Effector memory CD8-positive, alpha-beta T cell (primary cell): ENCODE measurements around the gene CDC5L.
A peak's percentile ranks its signal among the peaks of the same experiment; 100 is the strongest.

ENCODE experiments used
- ATAC-seq: fragments of 150-1000 bp; cut with Tn5 transposase; replicated peaks from 2 replicates; pipeline ENCODE4 v1.10.0; 2021; ENCODE audit warnings: mild to moderate bottlenecking, moderate library complexity
- DNase-seq, 3 experiments: peaks; one replicate each; pipeline ENCODE4 v3.0.0; 2021
- H3K27ac Mint-ChIP-seq, 2 donors: one replicate each; pipeline ENCODE4 v1.8.0; 2022; ENCODE audit warnings: mild to moderate bottlenecking in 2 of 2, mixed read lengths in 2 of 2, moderate library complexity in 2 of 2
- H3K27me3 Mint-ChIP-seq, 2 donors: one replicate each; pipeline ENCODE4 v1.8.0; 2022; ENCODE audit warnings: mixed read lengths in 2 of 2
- H3K36me3 Mint-ChIP-seq: one replicate; pipeline ENCODE4 v1.8.0; 2022; ENCODE audit warnings: mild to moderate bottlenecking, moderate library complexity, mixed read lengths; ENCODE audit not compliant: insufficient read depth
- H3K4me1 Mint-ChIP-seq, 2 donors: one replicate each; pipeline ENCODE4 v1.8.0; 2022; ENCODE audit warnings: low read depth in 2 of 2, mixed read lengths in 2 of 2
- H3K4me3 Mint-ChIP-seq, 2 donors: one replicate each; pipeline ENCODE4 v1.8.0; 2022; ENCODE audit warnings: mild to moderate bottlenecking in 2 of 2, mixed read lengths in 2 of 2, moderate library complexity in 2 of 2
- H3K9me3 Mint-ChIP-seq, 2 donors: one replicate each; pipeline ENCODE4 v1.8.0; 2022; ENCODE audit warnings: mixed read lengths in 2 of 2

Gene CDC5L

DNA sequence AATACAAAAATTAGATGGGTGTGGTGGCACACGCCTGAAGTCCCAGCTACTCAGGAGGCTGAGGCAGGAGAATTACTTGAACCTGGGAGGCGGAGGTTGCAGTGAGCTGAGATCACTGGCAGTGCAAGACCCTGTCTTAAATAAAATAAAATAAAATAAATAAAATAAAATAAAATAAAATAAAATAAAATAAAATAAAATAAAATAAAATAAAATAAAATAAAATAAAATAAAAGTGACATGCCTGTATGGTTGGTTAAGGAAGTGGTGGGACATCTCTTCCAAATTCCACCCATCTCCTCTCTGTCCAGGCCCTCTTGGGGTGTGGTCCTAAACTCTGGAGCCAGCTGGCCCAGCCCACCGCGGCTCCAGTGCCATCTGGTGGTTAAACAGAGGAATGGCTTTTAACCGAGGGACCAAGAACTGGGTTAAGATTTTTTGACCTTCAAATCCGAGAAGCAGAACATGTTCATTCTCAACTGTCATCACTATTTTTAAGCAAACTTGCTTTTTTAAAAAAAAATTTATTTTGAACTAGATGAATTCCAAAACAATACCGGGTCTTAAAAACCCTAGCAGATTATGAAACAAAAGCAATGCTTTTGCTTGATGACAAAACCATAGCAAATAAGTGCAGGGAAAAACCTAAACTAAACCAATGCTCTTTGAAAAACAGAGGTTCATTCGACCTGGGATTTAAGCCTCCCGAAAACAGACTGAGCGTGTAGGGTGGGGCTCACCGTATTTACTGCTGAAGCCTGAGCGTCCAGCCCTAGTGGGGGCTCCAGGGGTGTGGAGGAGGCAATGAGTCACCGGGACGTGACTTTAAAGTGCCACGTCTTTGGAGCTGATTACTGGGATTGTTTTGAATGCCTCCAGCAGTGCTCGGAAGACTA lies 68.8 kb downstream of the CDC5L start:
- H3K27me3 Mint-ChIP-seq, result peaks cover 6 to 32% of the 10 kb centered on the region in 2 donors
- ATAC-seq (peak; percentile 72), DNase-seq (peak; percentile 15 to 29 (median 24))
- H3K4me3 Mint-ChIP-seq, result no peak overlapping the region
- peaks cover 13% of the 10 kb centered on the region for H3K36me3 Mint-ChIP-seq
- H3K4me1 Mint-ChIP-seq, result no peaks in the 10 kb centered on the region
- no peaks in the 10 kb centered on the region for H3K9me3 Mint-ChIP-seq
- no peak overlapping the region for H3K27ac Mint-ChIP-seq

DNA sequence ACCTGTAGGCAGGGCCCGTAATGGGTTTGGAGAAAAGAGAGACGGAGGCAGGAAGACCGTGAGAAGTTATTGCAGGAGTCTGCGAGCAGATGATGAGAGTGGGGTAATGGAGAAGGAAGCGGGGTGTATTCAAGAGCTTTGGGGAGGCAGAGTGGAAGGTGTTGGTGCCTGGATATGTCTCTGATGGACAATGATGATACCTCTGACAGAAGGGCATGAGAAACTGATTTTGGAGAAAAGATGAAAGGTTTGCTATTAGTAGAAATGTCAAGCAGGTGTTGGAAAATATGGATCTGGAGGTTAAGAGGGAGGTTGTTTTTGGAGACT lies 69.4 kb downstream of the CDC5L start:
- Mint-ChIP-seq H3K9me3 (no peaks in the 10 kb centered on the region), H3K27ac (no peak overlapping the region), H3K4me3 (no peak overlapping the region), H3K27me3 (peaks cover 6 to 32% of the 10 kb centered on the region in 2 donors), H3K36me3 (peaks cover 10% of the 10 kb centered on the region), H3K4me1 (no peaks in the 10 kb centered on the region)
- DNase-seq (no peak), ATAC-seq (no peak)

DNA sequence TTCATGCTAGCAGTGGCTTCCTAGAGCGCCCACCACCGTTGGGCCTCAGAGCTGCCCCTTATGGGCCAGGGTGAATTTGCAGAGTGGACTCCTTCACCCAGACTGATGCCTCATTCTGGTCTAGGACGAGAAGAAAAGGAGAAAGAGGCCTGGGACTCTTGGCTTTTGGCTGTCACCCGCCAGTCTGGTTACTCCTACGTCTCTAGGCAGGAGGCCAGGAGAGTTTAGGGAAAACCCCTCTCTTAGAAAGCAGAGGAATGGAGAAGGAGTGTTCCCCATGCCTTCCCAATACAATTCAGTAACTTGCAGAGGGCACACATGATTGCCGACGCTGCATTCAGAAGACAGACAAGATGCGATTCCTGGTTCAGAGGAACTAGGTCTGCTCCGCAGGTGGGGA lies 70.1 kb downstream of the CDC5L start:
- no peak for DNase-seq

DNA sequence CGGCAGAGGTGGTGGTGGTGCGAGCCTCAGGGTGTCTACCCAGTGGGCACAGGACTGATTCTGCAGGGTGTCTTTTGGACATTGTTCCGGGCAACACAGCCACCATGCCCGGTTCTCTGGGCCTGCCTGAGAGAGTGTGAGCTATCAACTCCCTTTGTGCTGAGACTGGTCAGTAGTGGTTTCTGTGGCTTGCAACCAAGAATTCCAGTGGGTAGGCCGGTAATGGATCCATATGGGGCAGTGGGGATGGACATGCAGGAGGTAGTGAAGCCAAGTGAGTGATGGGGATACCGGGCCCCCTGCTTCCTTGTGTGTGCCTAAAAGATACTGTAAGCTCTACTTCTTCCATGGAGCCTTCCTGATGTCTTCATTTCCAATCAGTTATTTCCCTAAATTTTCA lies 71.0 kb downstream of the CDC5L start:
- ATAC-seq, result no peak
- Mint-ChIP-seq H3K4me1 (no peaks in the 10 kb centered on the region), H3K9me3 (no peaks in the 10 kb centered on the region), H3K27me3 (peaks cover 6 to 43% of the 10 kb centered on the region in 2 donors), H3K27ac (no peak overlapping the region), H3K36me3 (peaks cover 10% of the 10 kb centered on the region), H3K4me3 (no peak overlapping the region)
- no peak for DNase-seq

More for the DNA sequence above, 70.1 kb downstream of the CDC5L start:
- Mint-ChIP-seq H3K4me1 (no peaks in the 10 kb centered on the region), H3K4me3 (no peak overlapping the region), H3K27me3 (peaks cover 6 to 39% of the 10 kb centered on the region in 2 donors), H3K36me3 (peaks cover 10% of the 10 kb centered on the region), H3K9me3 (no peaks in the 10 kb centered on the region), H3K27ac (no peak overlapping the region)
- ATAC-seq, result no peak

DNA sequence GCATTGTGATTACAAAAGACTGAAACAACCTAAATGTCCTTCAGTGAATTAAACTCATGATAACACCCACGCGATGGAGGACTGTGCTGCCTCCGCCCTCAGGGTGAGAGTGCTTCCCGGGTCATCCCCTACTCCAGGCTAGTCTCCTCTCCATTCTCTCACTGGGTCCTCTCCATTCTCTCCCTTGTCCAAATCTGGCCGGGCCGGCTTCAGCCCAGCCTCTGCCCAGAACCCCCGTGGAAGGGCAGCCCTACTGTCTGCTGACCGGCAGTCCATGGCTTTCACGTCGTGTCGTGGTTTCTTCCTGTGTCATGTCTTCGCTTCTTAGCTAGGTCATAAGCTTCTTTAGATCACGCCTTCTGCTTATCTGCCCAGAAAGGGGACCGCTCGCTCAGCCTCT lies 74.8 kb downstream of the CDC5L start:
- H3K4me3 Mint-ChIP-seq, result no peak overlapping the region
- DNase-seq, result no peak
- peaks cover 6% of the 10 kb centered on the region for H3K36me3 Mint-ChIP-seq
- H3K4me1 Mint-ChIP-seq, result no peaks in the 10 kb centered on the region
- no peak overlapping the region for H3K27ac Mint-ChIP-seq
- peaks cover 11 to 47% of the 10 kb centered on the region in 2 donors for H3K27me3 Mint-ChIP-seq
- H3K9me3 Mint-ChIP-seq, result no peaks in the 10 kb centered on the region
- ATAC-seq, result no peak

DNA sequence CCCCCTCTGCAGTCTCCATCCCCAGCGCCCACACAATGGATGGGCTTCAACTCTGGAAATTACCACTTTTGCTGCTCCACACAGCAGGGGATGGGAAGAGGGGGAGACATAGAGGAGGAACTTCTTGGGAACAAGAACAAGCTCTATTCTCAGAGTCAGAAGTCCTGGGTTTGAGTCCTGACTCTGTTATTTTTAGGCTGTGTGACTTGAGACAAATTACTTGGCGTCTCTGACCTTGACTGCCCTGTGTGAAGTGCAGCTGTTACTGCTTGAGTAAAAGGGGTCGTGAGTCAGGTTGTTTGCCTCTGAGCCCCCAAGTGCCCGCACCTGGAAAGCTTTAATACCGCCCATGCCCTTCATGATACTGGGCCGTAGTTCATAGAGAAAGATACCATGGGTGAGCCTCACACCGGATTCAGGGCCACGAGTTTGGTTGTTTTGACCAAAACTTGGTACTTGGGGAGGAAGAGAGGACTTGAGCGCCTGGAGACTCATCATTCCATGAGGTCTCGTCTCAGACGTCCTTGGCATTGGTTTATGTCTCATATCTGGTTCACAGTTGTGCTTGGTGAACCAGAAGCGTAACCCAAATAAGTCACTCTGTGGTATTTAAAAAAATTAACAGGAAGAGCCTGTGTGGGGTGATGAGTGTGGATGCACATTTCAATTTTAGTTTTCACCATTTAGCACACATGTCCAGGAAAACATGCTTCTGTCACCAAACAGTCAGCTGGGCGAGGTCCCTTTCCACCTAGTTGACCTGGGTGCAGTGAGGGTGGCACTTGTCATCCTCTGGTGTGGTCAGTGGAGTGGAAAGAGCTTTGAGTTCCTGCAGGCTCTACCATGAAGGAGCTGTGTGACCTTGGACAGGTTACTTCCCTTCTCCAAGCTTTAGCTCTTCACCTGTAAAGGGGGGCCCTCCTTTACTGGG lies 75.6 kb downstream of the CDC5L start:
- Mint-ChIP-seq H3K4me1 (no peaks in the 10 kb centered on the region), H3K36me3 (peaks cover 6% of the 10 kb centered on the region), H3K27ac (no peak overlapping the region), H3K27me3 (peaks cover 16 to 40% of the 10 kb centered on the region in 2 donors), H3K9me3 (no peaks in the 10 kb centered on the region), H3K4me3 (no peak overlapping the region)
- DNase-seq (no peak), ATAC-seq (no peak)

DNA sequence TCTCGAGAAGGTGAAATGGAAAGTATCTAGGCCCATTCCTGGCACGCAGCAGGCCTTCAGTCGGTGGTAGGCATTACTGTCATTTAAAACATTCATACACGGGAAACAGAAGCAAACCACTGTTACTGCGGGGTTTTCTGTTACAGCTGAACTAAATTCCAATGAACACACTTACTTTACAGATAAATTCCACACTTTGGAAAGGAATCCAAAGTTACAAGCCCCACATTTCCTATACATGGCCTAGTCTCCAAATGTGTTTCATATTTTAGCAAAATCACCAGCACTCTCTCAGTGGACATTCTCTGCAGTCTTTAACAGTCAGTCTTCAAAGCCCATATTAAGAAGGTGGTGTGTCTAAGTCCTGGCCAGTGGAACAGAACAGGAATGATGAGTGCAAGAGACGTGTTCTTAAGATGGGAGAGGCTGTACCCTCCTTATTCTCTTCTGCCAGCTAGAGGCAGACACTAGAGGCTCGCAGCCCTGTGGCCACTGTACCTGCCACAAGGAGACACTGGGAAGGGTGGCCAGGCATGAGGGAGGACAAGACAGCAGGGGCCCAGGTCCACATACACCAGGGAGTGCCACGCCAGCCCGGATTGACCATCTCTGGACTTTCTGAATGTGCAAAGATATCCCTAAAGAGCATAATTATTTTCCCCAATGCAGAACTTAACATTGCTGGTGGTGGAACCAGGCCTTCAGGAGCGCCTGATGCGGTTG lies 76.4 kb downstream of the CDC5L start:
- H3K36me3 Mint-ChIP-seq, result peaks cover 6% of the 10 kb centered on the region
- H3K27me3 Mint-ChIP-seq, result peaks cover 13 to 31% of the 10 kb centered on the region in 2 donors
- no peak overlapping the region for H3K27ac Mint-ChIP-seq
- no peak overlapping the region for H3K4me3 Mint-ChIP-seq
- ATAC-seq (no peak), DNase-seq (no peak)
- H3K4me1 Mint-ChIP-seq, result no peaks in the 10 kb centered on the region
- no peaks in the 10 kb centered on the region for H3K9me3 Mint-ChIP-seq

DNA sequence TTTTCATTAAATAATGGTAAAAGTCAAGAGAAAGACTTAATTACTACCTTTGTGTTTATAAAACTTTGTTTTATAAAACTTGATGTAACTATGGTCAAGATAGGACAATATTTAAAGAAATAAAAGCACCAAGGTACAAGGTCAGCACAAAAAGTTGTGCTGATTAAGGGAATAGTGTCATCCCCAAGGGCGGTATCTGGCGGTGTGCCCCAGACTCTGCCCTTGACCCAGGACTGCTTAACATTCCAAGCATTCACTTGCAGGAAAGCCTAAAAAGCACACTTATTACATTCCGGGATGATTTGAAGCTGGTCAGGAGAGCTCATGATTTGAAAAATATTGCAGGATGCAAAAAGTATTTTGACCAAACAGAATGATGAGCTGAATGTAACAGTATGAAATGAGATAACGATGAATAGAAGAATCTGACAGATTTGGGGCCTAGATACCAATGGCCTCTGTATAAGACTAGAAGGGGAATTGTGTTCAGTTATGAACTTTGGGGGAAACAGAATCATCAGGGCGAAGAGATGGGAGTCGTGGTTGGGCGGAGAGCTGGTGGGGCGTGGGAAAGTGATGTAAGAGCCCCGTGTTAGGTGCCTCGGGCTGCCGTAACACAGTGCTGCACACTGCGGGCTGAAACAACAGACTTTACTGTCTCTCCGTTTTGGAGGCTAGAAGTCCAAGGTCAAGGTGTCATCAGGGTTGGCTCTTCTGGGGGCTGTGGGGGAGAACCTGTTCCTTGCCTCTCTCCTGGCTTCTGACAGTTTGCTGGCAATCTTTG lies 77.2 kb downstream of the CDC5L start:
- Mint-ChIP-seq H3K36me3 (peaks cover 3% of the 10 kb centered on the region), H3K9me3 (no peaks in the 10 kb centered on the region), H3K27me3 (peaks cover 10 to 23% of the 10 kb centered on the region in 2 donors), H3K4me1 (no peaks in the 10 kb centered on the region), H3K27ac (no peak overlapping the region), H3K4me3 (no peak overlapping the region)
- no peak for DNase-seq
- no peak for ATAC-seq

DNA sequence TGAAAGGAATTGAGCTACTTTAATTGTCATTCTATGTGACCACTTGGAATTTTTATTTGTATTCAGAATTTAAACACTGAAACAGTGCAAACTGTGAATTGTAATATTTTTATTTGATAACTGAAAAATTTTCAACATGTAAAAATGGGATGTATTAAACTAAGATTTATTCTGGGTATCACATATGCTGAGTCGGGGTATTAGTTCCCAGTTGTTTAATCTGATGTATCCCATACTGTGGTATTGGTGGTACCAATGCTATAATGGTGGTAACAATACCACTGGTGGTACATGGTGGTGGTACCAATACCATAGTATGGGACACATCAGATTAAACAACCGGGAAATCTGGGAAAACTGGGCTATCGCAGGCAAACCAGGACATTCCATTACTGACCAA lies 79.4 kb downstream of the CDC5L start:
- no peaks in the 10 kb centered on the region for H3K4me1 Mint-ChIP-seq
- no peak for ATAC-seq
- no peaks in the 10 kb centered on the region for H3K9me3 Mint-ChIP-seq
- peaks cover 3% of the 10 kb centered on the region for H3K36me3 Mint-ChIP-seq
- DNase-seq, result no peak
- H3K4me3 Mint-ChIP-seq, result no peak overlapping the region
- peaks cover 10 to 19% of the 10 kb centered on the region in 2 donors for H3K27me3 Mint-ChIP-seq
- H3K27ac Mint-ChIP-seq, result no peak overlapping the region

DNA sequence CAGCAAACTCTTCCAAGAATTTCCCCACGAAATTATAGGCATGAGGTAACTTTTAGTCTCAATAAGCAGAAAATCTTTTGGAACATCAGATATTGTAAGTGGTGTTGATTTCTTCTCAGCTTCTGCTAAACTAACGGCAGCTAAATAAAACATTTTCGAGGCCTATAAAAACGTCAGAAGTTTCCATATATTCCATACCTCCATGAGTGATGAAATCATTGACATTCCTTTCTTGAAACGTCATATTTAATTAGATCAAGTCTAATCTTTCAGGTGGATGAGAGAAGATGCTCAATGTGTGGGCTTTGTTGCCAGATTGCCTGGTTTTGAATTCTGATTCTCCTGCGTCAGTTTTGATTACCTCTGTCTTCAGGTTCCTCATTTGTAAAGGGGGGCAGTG lies 81.3 kb downstream of the CDC5L start:
- Mint-ChIP-seq H3K36me3 (peaks cover 3% of the 10 kb centered on the region), H3K27me3 (peaks cover 8 to 10% of the 10 kb centered on the region in 2 donors), H3K4me1 (no peaks in the 10 kb centered on the region), H3K4me3 (no peak overlapping the region), H3K27ac (no peak overlapping the region), H3K9me3 (no peaks in the 10 kb centered on the region)
- no peak for DNase-seq
- ATAC-seq, result no peak

DNA sequence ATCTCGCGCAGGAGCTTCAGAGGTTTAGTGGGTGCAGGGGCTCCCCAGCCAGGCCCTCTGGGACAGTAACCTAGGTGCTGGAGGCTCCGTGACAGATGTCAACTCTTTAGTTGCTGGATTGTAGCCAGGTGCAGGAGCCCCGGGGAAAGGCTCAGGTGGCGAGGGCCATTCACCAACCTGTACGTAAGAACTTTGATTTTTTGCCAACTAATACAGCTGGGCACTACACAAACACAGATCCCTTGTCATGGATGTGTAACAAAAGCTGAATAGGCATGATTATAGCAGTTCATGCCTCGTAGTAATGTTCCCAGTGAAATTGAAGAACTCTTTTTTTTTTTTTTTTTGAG lies 82.6 kb downstream of the CDC5L start:
- ATAC-seq, result no peak

DNA sequence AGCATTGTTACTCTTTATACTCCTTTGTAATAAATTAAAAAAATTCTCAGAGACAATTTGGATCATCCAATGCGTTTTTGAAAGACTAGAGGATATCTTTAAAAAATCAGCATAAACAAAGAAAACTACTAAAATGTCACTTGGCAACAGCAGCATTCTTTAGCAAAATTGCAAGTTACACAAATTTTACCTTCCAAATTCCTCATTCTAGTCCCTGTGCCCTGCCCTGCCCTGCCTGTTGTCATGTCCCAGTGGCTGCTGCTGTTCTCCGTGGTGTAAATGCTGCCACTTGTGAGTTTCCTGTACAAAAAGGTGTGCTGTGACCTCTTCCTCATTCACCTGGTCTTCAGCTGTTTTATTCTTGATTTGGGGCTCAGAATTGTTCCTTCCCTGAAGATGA lies 83.2 kb downstream of the CDC5L start:
- peaks cover 8 to 17% of the 10 kb centered on the region in 2 donors for H3K27me3 Mint-ChIP-seq
- ATAC-seq, result no peak
- no peaks in the 10 kb centered on the region for H3K9me3 Mint-ChIP-seq
- no peaks in the 10 kb centered on the region for H3K4me1 Mint-ChIP-seq
- H3K4me3 Mint-ChIP-seq, result no peak overlapping the region
- H3K36me3 Mint-ChIP-seq, result peaks cover 3% of the 10 kb centered on the region
- H3K27ac Mint-ChIP-seq, result no peak overlapping the region
- no peak for DNase-seq

More for the DNA sequence above, 82.6 kb downstream of the CDC5L start:
- H3K27ac Mint-ChIP-seq, result no peak overlapping the region
- H3K36me3 Mint-ChIP-seq, result peaks cover 3% of the 10 kb centered on the region
- H3K27me3 Mint-ChIP-seq, result peaks cover 8 to 15% of the 10 kb centered on the region in 2 donors
- no peak overlapping the region for H3K4me3 Mint-ChIP-seq
- DNase-seq, result no peak
- no peaks in the 10 kb centered on the region for H3K4me1 Mint-ChIP-seq
- no peaks in the 10 kb centered on the region for H3K9me3 Mint-ChIP-seq
